ENCODE data around the gene SCLT1.
A peak's percentile ranks its signal among the peaks of the same experiment; 100 is the strongest.
"Not testable (repeated sequence)": the region's sequence is repeated elsewhere in the genome, so short reads cannot be mapped to it uniquely, and the experiment has no call there.

SCLT1 gene

GRCh38 chr4:129093191-129093920, at the start of gene SCLT1:
TSS of gene SCLT1 (minus strand) at chr4:129093539. CDS start at chr4:129093103, 436 bp downstream.
- DNase-seq (ENCODE audit: low read depth) = peak; percentile 93

- no peak for DNase-seq (ENCODE audit: low read depth)
Measured at GRCh38 chr4:129140521-129140920, 47.2 kb upstream of the SCLT1 start.

GRCh38 chr4:129138810-129139496, 45.6 kb upstream of the SCLT1 start:
- DNase-seq (ENCODE audit: low read depth) = no peak

- DNase-seq (ENCODE audit: low read depth) = no peak
Measured at GRCh38 chr4:129136433-129136832, 43.1 kb upstream of the SCLT1 start.

GRCh38 chr4:129131343-129131742, 38.0 kb upstream of the SCLT1 start:
- DNase-seq (ENCODE audit: low read depth) = no peak

- no peak for DNase-seq (ENCODE audit: low read depth)
Measured at GRCh38 chr4:129129143-129129542, 35.8 kb upstream of the SCLT1 start.

- not testable (repeated sequence) for DNase-seq (ENCODE audit: low read depth)
Measured at GRCh38 chr4:129126614-129127013, 33.3 kb upstream of the SCLT1 start.

- DNase-seq (ENCODE audit: low read depth) = no peak
Measured at GRCh38 chr4:129117705-129118104, 24.4 kb upstream of the SCLT1 start.

- no peak for DNase-seq (ENCODE audit: low read depth)
Measured at GRCh38 chr4:129113919-129114318, 20.6 kb upstream of the SCLT1 start.

- DNase-seq (ENCODE audit: low read depth) = no peak
Measured at GRCh38 chr4:129113434-129113833, 20.1 kb upstream of the SCLT1 start.

- DNase-seq (ENCODE audit: low read depth) = no peak
Measured at GRCh38 chr4:129111919-129112318, 18.6 kb upstream of the SCLT1 start.

GRCh38 chr4:129110931-129111330, 17.6 kb upstream of the SCLT1 start:
- DNase-seq (ENCODE audit: low read depth) = no peak

GRCh38 chr4:129109965-129110824, 16.9 kb upstream of the SCLT1 start:
- DNase-seq (ENCODE audit: low read depth) = no peak

- no peak for DNase-seq (ENCODE audit: low read depth)
Measured at GRCh38 chr4:129098531-129099001, 5.2 kb upstream of the SCLT1 start.

GRCh38 chr4:129095811-129096454, 2.6 kb upstream of the SCLT1 start, which contains the start of gene C4orf33:
TSS of gene C4orf33 (plus strand) at chr4:129096152. CDS start at chr4:129102611, 6,459 bp downstream.
- DNase-seq (ENCODE audit: low read depth) = peak; percentile 66

- DNase-seq (ENCODE audit: low read depth) = no peak
Measured at GRCh38 chr4:129094347-129094746, 1.0 kb upstream of the SCLT1 start.

- no peak for DNase-seq (ENCODE audit: low read depth)
Measured at GRCh38 chr4:129092631-129093190, 628 bp downstream of the SCLT1 start.

- no peak for DNase-seq (ENCODE audit: low read depth)
Measured at GRCh38 chr4:129087516-129087915, 5.8 kb downstream of the SCLT1 start.

GRCh38 chr4:129085472-129085871, 7.9 kb downstream of the SCLT1 start:
- no peak for DNase-seq (ENCODE audit: low read depth)

GRCh38 chr4:129082302-129082701, 11.0 kb downstream of the SCLT1 start:
- DNase-seq (ENCODE audit: low read depth) = no peak

- no peak for DNase-seq (ENCODE audit: low read depth)
Measured at GRCh38 chr4:129080129-129080528, 13.2 kb downstream of the SCLT1 start.

GRCh38 chr4:129077326-129077725, 16.0 kb downstream of the SCLT1 start:
- DNase-seq (ENCODE audit: low read depth) = no peak
